ENCODE measurements around the gene GNG11. TPM values are rescaled to one million over a fixed set of nuclear protein-coding genes. Genes with fewer than 3 reads are reported as not detected.
"Not testable (repeated sequence)": the region's sequence is repeated elsewhere in the genome, so short reads cannot be mapped to it uniquely, and the experiment has no call there.

GNG11 gene
- total RNA-seq, 1 donor from 2014 or later, result not detected

DNA sequence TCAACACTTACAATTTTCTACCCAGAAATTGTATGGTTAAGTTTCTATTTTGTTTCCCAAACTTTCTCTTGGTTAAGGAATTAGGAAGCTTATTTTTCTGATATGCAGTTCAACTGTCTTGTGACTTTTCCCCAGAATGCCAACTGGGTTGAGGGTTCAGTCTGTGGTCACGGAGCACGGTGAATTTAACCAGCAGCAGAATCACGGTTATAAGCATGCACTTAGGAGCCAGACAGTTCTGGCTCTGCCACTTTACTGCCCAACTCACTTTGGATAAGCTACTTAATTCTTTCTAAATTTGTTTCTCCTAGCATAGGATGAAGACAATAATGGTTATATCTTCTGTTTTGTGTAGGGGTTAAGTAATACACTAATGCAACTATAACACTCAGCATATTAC is 10.3 kb upstream of the GNG11 start:
- intact Hi-C loops (cut with micrococcal nuclease), result not testable (repeated sequence)

DNA sequence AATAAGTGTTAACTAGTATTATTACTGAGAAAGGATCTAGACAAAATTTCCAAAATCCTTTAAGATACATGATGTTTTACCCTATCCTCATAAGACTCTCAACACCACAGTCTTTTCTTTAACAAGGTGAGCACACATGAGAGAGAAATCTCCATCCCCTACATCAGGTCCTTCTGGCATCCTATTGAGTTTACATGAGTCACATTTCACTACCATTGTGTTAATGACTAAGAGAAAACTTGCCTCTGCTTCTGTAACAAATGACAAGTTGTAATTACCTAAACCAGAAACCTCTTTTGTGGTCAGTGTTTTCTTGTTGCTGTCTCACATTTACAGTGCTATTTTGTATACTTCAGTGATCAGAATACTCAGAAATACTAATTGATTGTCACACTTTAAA is 9.9 kb upstream of the GNG11 start:
- intact Hi-C loops (cut with micrococcal nuclease), result not testable (repeated sequence)

DNA sequence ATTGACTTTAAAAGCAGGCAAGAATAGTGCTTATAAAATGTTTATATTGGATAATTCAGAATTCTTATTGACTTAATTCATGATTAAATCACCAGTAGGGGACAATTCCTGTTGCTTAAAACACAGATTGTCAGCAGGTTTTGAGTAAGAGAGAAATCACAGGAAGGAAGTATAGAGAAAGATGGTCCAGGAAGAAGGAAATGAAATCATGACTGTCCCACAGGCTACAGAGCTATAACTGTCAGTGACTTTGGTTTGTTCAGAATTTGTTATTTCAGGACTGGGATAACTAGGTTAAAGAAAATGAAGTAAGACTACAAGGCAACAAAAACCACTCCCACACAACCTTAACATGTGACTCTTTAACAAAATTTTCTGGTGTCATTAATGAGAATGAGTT is 8.3 kb upstream of the GNG11 start:
- intact Hi-C loops (cut with micrococcal nuclease), result no loop called here

DNA sequence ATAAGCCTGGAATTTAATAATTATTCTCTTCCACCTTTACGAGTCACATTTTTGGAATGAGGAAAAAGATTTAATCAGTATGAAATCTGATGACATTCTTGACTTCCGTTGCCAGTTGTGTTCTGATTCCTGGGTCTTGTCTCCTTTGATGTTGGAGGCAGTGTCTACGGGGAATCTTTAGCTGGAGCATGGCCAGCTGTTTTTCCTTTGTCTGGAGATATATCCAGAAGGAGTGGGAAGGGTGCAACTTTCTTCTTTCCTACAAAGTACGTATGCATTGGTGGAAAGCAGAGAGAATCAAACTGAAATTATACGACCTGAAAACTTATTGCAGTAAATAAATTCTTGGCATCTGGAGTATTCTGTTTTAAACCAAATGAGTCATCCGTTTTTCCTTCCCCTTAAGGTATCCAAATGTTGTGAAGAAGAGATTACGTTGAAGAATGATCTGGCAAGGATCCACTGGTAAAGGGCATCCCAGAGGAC is 6.9 kb upstream of the GNG11 start:
- intact Hi-C loops (cut with micrococcal nuclease), result no loop called here

DNA sequence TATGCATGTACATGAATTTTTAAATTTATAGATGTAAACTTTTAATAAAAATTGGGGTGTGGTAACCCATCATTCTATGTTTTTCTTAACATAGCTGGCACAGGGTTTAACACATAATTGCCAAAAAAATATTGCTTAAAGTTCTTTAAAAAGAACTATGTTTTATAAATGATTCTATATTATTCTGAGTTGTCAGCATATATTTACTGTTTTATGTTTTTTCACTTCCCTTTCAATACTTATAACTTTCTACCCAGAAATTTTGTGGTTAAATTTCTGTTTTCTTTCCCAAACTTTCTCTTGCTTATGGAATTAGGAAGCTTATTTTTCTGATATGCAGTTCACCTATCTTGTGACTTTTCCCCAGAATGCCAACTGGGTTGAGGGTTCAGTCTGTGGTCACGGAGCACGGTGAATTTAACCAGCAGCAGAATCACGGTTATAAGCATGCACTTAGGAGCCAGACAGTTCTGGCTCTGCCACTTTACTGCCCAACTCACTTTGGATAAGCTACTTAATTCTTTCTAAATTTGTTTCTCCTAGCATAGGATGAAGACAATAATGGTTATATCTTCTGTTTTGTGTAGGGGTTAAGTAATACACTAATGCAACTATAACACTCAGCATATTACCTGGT is 6.2 kb upstream of the GNG11 start:
- intact Hi-C loops (cut with micrococcal nuclease), result not testable (repeated sequence)

DNA sequence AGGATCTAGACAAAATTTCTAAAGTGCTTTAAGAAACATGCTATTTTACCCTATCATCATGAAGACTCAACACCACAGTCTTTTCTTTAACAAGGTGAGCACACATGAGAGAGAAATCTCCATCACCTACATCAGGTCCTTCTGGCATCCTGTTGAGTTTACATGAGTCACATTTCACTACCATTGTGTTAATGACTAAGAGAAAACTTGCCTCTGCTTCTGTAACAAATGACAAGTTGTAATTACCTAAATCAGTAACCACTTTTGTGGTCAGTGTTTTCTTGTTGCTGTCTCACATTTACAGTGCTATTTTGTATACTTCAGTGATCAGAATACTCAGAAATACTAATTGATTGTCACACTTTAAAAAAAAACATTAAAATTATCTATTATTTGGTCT is 5.6 kb upstream of the GNG11 start:
- intact Hi-C loops (cut with micrococcal nuclease), result not testable (repeated sequence)

DNA sequence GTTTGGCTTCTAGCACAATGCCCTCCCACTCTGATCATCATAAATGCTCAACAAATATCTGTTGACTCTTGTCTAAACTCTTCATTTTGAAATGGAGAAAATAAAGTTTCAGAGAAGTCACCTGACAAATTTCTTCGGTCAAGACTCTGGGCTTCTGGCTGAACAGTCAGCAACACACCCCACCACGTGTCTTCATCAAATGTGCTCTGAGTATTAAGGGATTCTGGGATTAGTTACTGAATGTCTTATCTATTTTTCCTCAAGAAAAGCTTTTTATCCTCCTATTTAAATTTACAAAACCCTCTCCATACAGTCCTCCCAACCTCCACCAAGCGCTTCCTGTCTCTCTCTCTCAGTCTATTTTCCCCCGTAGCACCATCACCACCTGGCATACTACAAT is 5.2 kb upstream of the GNG11 start:
- intact Hi-C loops (cut with micrococcal nuclease), result not testable (repeated sequence)

DNA sequence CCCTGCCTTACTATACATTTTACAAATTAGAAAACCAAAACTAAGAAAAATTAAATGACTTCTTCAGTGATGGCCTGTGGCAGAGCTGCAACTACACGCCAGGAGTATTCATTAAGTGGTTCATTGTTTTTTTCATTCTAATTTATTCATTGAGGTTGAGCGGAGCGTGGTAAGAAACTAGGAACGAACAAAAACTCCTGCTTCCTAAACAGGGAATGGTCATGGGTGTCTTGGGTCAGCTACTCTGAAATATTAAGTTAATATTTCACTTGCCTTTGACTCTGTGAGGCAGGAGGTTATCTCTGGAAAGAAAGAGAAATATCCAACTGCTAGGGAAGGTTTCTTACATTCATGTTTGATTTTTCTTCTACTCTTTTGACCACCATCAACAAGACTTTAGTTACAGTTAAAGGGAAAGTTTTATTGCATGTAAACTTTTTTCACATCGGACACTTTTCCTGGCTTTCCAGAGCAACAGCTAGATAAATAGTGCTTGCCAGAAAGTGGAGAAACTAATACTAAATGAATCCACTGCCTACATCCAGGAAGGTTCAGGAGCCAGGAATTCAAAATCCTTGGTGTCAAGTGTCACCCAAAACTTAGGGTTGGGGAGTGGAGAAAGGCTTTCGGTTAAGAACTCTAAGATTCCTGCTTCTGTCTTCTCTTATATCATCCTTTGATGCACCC is 896 bp upstream of the GNG11 start:
- intact Hi-C loops (cut with micrococcal nuclease), result no loop called here

DNA sequence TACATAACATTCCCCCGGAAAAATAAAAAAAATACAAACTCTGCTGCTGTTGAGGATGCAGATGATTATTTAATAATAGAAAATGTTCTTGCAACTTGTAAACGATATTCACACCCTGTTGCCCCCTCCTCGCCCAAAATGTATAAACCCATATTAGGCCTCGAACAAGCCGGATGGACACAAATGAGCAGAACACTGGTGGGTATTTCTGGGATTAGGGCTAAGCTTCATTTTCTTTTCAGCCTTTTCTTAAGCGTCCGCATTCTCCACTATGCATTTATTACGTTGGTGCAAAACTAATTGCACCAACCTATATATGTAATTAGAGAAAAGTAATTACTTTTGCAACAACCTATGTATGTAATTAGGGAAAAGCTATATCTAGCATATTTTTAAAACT is 349 bp upstream of the GNG11 start:
- intact Hi-C loops (cut with micrococcal nuclease), result no loop called here

DNA sequence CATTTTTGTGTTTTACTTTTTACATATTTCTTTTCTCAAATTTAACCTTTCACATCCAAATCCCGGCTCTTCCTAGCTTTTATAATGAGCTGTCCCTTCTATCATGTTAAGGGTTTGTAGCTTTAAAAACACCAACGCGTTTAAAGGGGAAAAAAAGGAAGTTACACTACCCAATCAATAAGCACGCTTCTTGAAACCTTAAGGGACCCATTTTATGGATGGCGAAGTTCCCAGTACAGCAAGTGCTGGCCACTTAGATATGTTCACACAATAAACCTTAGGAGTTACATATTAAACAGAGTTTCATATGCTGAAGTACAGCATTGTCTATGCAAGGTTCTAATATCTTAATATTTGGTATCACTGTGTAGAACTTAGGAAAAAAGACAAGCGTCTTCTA is 1.8 kb downstream of the GNG11 start:
- intact Hi-C loops (cut with micrococcal nuclease), result no loop called here

DNA sequence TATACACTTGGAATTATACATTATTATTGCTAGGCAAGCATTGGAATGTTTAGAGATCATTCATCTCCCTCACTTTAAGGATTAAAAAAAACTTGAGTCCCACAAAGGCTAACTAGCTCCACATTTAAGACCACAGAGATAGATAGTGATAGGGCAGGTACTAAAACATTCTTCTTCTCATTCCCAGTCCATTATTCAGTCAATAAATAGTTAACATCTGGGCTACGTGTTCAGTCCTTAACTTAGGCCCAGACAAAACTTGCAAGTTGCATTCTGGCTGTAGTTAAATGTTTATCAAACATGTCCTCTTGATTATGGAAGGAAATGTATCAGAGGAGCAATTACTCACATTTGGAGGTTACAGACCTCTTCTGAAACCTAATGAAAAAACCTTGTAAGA is 2.4 kb downstream of the GNG11 start:
- intact Hi-C loops (cut with micrococcal nuclease), result no loop called here

DNA sequence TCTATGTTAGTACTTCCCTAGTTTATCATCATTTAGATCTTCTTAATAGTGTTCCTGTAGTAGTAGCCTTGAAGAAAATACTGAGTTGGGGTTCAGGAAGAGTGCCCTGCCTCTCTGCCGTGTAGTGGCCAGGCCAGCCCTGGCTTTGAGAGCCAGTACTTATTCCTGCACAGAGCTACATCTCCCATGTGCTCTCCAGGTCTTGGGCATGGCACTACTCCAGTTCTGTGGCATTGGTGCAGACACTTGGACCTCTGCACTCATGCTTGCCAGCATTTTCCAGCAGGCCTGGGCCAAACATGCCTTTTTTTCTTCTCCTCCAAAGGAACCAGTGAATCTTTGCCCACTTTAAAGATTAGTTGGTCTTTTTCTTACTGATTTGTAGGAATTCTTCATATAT is 5.3 kb downstream of the GNG11 start:
- intact Hi-C loops (cut with micrococcal nuclease), result no loop called here

DNA sequence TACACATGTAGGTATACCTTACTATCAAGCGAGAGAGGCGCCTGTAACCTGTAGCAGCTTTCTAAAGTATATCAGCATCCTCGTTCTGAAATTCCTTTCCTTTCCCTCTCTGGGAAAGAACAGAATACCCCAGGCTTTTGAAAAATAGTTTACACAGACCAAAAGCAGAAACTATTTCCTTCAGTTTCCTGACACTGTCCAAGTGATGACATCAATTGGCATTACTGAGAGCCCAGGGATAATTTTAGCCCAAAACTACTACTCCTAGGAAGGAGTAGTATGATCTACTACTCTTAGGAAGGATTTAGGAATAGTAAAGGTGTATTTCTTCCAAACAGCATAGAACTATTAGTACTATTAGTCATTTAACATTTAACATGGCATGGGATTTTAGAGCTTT is 6.0 kb downstream of the GNG11 start:
- intact Hi-C loops (cut with micrococcal nuclease), result no loop called here

DNA sequence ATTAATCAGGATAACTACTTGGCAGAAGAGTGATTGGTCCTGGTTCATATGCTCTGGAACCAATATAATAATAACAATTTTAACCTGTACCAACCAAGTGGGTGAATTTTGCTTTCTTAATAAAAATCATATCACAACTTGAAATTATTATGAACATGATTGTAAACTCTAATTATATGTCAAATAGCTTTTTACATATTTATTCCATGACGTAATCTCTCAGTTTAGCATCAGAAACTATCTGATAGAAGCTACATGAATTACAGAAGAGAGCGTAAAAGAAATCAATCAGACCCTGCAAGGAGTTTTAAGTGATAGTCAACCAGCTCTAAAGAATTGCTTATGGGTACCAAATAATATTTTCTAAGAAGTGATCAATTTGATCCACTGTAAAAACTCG is 10.1 kb downstream of the GNG11 start:
- intact Hi-C loops (cut with micrococcal nuclease), result no loop called here

DNA sequence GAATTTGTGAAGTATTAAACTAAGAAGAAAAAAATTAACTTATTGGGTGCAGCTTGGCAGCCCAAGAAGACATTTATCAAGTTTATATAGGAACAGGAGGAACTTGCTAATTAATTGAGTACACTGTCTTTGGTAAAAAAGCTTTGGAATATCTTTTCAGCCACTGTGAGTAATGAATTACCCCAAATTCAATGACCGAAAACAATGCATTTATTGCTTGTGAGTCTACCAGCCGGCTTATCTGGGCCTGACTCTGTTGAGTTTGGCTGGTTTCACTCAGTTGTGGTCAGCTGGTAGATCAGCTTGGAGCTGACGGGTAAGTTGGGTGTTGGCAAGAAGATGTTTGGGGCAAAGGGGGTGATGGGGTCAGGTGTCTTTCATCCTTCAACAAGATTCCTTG is 11.6 kb downstream of the GNG11 start:
- intact Hi-C loops (cut with micrococcal nuclease), result no loop called here

DNA sequence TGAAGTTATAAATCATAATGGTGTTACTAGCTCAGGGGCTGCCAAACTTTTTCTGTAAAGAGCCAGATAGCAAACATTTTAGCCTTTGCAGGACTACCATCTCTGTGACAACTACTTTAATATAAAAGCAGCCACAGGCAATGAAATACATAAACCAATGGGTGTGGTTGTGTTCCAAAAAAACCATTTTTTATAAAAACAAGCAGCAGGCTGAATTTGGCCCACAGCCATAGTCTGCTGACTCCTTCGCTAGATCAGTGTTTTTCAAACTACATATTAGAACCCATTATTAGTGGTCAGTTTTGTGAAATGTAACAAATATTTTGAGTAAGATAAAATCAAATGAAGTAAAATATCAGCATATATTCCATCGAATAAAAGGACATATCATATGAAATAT is 13.6 kb downstream of the GNG11 start:
- intact Hi-C loops (cut with micrococcal nuclease), result no loop called here

DNA sequence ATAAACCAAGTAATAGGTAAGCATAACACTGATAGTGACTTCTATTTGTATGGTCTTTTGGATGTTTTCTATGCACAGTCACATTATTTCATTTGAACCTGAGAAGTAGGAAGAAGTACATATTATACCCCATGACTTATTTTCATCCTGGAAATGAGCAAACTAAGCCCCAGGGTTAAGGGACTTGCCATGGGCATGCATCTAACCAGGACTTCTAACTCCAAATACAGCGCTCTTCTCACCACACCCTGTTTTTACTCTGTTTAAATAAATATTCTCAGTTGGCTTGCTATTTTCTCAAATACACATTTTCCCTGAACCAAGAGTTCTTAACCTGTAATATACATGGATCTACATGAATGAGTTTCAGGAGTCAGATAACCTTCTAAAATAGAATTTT is 16.3 kb downstream of the GNG11 start:
- intact Hi-C loops (cut with micrococcal nuclease), result no loop called here

DNA sequence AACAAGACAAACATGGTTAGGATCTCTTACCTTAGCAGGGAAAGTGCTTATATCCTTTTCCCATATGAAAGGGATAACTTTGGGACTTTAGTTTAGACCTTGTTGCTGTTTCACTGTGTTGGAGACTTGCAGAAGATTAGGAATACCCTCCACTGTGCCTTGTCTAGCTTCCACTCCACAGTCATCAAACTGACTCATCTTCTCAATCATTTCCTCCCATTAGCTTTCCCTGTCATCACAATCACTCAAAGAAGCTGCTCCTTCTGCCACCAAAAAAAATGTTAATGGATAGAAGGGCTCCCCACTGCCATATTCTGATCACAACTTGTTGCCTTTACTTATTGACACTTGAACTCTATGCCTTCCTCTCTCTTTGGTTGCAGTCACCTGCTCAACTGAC is 16.8 kb downstream of the GNG11 start:
- intact Hi-C loops (cut with micrococcal nuclease), result no loop called here

DNA sequence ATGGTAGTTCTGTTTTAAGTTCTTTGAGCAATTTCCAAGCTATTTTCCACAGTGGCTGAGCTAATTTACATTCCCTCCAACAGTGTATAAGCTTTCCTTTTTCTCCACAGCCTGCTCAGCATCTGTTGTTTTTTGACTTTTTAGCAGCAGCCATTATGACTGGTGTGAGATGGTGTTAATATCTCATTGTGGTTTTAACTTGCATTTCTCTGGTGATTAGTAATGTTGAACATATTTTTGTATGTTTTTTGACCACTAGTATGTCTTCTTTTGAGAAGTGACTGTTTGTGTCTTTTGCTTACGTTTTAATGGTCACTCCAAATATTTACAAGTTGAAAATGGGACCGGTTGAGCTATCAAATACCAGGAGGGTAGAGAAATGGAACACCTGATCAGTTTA is 20.4 kb downstream of the GNG11 start:
- intact Hi-C loops (cut with micrococcal nuclease), result no loop called here

DNA sequence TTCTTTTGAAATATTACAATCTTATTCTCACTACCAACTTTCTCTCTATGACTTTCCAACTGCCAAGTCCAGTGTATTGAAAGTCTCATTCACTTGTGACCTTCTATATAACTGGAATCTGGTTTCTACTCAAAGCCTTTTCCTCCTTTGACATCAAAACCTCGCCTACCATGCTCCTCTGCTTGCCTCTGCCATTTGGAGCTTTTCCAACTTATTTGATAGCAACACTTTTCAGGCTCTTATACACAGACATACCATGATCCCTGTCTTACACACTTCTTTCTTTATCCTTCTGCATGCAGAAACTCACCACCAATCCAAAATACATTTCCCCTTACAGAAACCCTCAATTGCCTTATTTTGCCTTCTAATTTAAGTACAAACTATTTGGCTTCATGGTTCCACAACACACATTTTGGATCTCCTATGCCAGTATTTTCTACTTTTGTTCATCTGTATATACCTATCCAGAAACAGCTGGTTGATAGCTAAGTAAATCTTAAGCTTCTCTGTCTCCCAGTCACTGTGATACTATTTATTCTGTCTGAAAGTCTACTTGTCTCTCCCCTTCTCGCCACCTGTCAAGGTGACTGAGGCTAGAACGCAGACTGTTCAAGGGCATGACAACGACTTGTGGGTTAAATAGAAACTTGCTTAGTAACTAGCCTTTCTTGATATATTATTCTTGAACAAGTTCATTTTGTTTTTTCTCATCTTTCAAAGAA is 22.4 kb downstream of the GNG11 start:
- intact Hi-C loops (cut with micrococcal nuclease), result no loop called here

DNA sequence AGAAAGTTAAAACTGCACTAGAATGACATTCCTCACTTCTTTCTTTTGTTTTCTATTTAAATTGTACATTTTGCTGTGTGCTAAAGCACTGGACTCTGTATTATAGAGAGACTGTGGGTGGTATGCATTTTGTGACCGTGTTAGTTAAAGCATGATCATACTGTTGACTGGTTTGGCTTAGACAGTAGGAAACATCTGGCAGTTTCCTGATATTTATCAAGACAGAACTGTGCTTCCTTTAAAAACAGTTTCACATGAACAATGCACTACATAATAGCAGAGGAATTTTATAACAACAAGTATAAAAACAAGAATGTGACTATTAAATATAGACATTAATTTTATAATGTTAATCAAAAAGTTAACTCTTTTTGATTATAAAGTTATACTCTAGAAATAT is 23.1 kb downstream of the GNG11 start:
- intact Hi-C loops (cut with micrococcal nuclease), result no loop called here

DNA sequence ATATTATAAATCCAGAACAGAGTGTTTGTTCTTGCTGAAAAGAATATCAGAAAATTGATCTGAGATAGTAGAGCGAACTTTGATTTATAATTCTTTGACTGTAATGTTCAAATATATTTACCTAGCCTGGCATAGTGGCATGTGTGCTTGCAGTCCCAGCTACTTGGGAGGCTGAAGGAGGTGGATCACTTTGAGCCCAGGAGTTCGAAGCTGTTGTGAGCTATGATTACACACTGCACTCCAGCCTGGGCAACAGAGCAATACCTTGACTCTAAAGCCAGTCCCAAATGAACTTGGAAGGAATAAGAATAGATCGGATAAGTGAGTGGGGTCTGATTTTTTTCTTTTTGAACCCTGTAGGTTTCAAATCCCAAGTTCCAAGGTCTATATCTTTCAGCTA is 23.5 kb downstream of the GNG11 start:
- intact Hi-C loops (cut with micrococcal nuclease), result no loop called here
